ENCODE data around the gene RBM43.

Gene RBM43

DNA sequence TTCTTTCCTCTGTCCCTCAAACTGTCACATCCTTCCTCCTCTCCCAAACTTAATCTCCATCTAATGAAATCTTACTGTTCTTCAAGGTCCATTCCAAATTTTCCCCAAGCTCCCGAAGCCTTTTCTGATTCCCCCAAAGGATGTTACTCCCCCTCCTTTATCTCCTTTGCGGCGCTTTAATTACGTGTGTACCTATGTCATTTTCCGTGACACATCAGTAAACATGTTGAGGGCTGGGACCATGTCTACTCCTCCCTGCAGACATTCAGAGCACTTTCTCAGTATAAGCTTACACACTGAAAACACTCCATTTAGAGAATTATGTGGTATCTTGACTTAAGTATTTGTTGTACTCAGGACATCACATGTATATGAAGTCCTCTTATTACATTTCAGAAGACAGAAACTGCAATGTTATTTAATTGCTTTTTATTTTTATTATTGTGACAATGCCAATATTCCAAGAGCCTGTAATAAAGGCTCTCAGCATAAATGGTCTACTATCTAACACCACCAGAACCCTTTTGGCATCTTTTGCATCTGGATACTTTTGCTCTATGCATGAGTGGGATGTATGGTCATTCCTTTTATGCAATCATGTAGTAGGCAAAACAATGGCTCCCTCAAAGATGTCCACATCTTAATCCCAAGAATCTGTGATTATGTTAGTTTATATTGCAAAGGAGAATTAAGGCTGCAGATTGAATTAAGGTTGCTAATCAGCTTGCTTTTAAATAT, 26.0 kb upstream of the RBM43 start:
- Histone ChIP-seq H3K9me3 (ENCODE audit: low read length) (peaks cover 3% of the 10 kb centered on the region), H3K4me1 (ENCODE audit: insufficient read depth, low read length) (no peaks in the 10 kb centered on the region), H3K36me3 (ENCODE audit: insufficient read depth, low read length) (no peaks in the 10 kb centered on the region), H3K4me3 (ENCODE audit: low read length) (no peak overlapping the region), H3K27me3 (ENCODE audit: insufficient read depth, low read length) (no peaks in the 10 kb centered on the region), H2AFZ (ENCODE audit: low read depth, low read length) (no peak overlapping the region)

DNA sequence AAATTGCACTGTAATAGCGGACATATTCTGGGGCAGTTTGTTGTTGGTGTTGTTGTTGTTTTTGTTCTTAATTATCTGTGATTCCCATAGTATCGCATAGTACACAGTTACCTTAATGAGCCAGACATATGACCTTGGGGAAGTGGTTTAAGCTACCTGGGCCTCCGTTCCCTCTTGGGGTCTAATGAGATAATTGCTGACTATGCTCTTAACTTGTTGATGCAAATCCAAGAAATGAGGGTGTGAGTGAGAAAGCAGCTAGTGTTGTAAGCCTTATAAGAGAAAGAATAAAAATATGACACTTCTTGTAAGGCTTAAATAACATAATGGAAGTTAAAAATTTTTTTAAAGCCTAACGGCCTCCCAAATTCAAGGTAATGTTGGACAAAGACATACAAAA, 20.7 kb upstream of the RBM43 start:
- Histone ChIP-seq H3K4me3 (ENCODE audit: low read length) (no peak overlapping the region), H3K4me1 (ENCODE audit: insufficient read depth, low read length) (no peaks in the 10 kb centered on the region), H3K27me3 (ENCODE audit: insufficient read depth, low read length) (no peaks in the 10 kb centered on the region), H2AFZ (ENCODE audit: low read depth, low read length) (no peak overlapping the region), H3K36me3 (ENCODE audit: insufficient read depth, low read length) (no peaks in the 10 kb centered on the region), H3K9me3 (ENCODE audit: low read length) (peaks cover 1% of the 10 kb centered on the region)

DNA sequence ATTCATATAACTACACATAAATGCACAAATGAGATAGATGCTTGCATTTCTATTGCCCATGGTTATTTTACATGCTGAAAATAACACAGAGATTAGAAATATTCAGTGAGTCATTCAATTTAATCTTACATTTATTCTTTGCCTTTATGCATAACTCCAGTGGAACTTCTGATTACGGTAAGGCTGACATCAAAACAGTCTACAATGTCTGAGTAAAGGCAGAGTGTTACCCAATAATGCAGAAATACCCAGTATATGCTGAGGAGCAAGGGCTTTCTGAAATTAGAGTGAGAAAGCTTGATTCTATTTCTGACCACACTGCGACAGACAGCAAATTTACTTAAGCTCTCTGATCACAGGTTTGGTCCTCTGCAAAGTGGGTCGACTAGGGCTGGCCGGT, 18.6 kb upstream of the RBM43 start:
- H3K4me1 ChIP-seq (ENCODE audit: insufficient read depth, low read length): no peaks in the 10 kb centered on the region
- H3K27me3 ChIP-seq (ENCODE audit: insufficient read depth, low read length): no peaks in the 10 kb centered on the region
- no peaks in the 10 kb centered on the region for H3K36me3 ChIP-seq (ENCODE audit: insufficient read depth, low read length)
- no peak overlapping the region for H2AFZ ChIP-seq (ENCODE audit: low read depth, low read length)
- no peak overlapping the region for H3K4me3 ChIP-seq (ENCODE audit: low read length)
- no peaks in the 10 kb centered on the region for H3K9me3 ChIP-seq (ENCODE audit: low read length)

DNA sequence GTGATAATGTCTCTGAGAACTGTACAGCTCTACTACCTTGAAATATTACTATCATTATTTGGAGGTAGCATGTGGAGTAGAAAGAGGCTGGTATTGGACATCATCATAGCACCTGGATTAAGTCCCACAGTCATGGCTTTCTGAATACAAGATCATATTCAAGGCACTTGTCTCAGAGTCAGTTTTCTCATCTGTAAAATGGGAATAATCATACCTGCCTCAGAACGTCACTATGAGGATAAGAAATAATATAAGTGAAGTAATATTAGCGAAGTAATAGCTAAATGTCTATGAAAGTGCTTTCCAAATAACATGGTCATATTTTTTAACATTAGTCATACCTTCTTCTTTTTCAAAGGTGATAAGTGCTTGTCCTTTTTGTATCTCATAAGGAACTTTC, 16.8 kb upstream of the RBM43 start:
- H3K4me3 ChIP-seq (ENCODE audit: low read length): no peak overlapping the region
- H3K27me3 ChIP-seq (ENCODE audit: insufficient read depth, low read length): no peaks in the 10 kb centered on the region
- no peaks in the 10 kb centered on the region for H3K36me3 ChIP-seq (ENCODE audit: insufficient read depth, low read length)
- no peaks in the 10 kb centered on the region for H3K9me3 ChIP-seq (ENCODE audit: low read length)
- no peak overlapping the region for H2AFZ ChIP-seq (ENCODE audit: low read depth, low read length)
- no peaks in the 10 kb centered on the region for H3K4me1 ChIP-seq (ENCODE audit: insufficient read depth, low read length)

GRCh38 chr2:151277067-151277466, 15.4 kb upstream of the RBM43 start:
- no peaks in the 10 kb centered on the region for H3K27me3 ChIP-seq (ENCODE audit: insufficient read depth, low read length)
- H3K4me3 ChIP-seq (ENCODE audit: low read length): no peak overlapping the region
- no peaks in the 10 kb centered on the region for H3K4me1 ChIP-seq (ENCODE audit: insufficient read depth, low read length)
- H2AFZ ChIP-seq (ENCODE audit: low read depth, low read length): no peak overlapping the region
- H3K36me3 ChIP-seq (ENCODE audit: insufficient read depth, low read length): no peaks in the 10 kb centered on the region
- H3K9me3 ChIP-seq (ENCODE audit: low read length): no peaks in the 10 kb centered on the region

GRCh38 chr2:151275291-151275690, 13.6 kb upstream of the RBM43 start:
- H3K9me3 ChIP-seq (ENCODE audit: low read length): no peaks in the 10 kb centered on the region
- no peaks in the 10 kb centered on the region for H3K36me3 ChIP-seq (ENCODE audit: insufficient read depth, low read length)
- no peak overlapping the region for H3K4me3 ChIP-seq (ENCODE audit: low read length)
- no peak overlapping the region for H2AFZ ChIP-seq (ENCODE audit: low read depth, low read length)
- H3K27me3 ChIP-seq (ENCODE audit: insufficient read depth, low read length): no peaks in the 10 kb centered on the region
- no peaks in the 10 kb centered on the region for H3K4me1 ChIP-seq (ENCODE audit: insufficient read depth, low read length)

- Histone ChIP-seq H3K36me3 (ENCODE audit: insufficient read depth, low read length) (no peaks in the 10 kb centered on the region), H2AFZ (ENCODE audit: low read depth, low read length) (no peak overlapping the region), H3K4me1 (ENCODE audit: insufficient read depth, low read length) (no peaks in the 10 kb centered on the region), H3K4me3 (ENCODE audit: low read length) (no peak overlapping the region), H3K27me3 (ENCODE audit: insufficient read depth, low read length) (no peaks in the 10 kb centered on the region), H3K9me3 (ENCODE audit: low read length) (no peaks in the 10 kb centered on the region)
Measured at GRCh38 chr2:151271824-151272223, 10.2 kb upstream of the RBM43 start.

DNA sequence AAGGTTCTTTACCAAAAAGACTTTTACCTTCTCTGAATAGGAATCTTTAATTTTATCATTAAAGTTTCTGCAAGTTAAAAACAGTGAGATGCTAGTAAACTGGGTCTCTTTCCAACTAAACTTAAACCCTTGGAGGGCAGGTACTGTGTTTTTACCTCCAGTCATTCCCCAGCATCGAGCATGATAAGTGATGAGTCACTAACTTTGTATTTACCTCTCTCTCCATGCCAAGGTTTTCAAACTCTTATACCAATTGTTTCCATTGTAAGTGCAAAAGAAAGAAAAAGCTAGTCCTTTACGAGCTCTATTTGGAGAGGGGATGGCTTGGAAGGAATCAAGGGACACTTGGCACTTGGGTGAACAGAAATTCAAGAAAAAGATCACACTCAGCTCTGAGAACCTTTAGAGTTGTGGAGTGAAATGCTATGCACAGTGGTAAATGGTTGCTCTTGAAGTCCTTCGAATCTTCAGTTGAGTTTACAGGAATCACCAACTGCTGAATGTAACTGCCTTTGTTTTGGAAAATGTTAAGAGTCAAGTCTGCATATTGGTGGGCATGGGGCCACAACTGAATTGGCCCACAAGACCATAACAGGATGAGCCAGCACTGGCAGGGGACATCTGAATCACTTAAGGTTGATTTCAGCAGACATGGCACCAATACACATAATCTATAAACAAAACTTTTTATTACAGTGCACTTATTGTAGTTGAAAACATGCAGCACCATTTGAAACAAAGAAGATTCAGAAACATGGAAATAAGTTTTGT, 8.3 kb upstream of the RBM43 start:
- Histone ChIP-seq H3K4me3 (ENCODE audit: low read length) (no peak overlapping the region), H3K9me3 (ENCODE audit: low read length) (no peaks in the 10 kb centered on the region), H2AFZ (ENCODE audit: low read depth, low read length) (no peak overlapping the region), H3K4me1 (ENCODE audit: insufficient read depth, low read length) (no peaks in the 10 kb centered on the region), H3K36me3 (ENCODE audit: insufficient read depth, low read length) (no peaks in the 10 kb centered on the region), H3K27me3 (ENCODE audit: insufficient read depth, low read length) (no peaks in the 10 kb centered on the region)

GRCh38 chr2:151268085-151268484, 6.4 kb upstream of the RBM43 start:
- Histone ChIP-seq H3K36me3 (ENCODE audit: insufficient read depth, low read length) (no peaks in the 10 kb centered on the region), H3K4me3 (ENCODE audit: low read length) (no peak overlapping the region), H3K27me3 (ENCODE audit: insufficient read depth, low read length) (no peaks in the 10 kb centered on the region), H3K9me3 (ENCODE audit: low read length) (no peaks in the 10 kb centered on the region), H3K4me1 (ENCODE audit: insufficient read depth, low read length) (no peaks in the 10 kb centered on the region), H2AFZ (ENCODE audit: low read depth, low read length) (no peak overlapping the region)

DNA sequence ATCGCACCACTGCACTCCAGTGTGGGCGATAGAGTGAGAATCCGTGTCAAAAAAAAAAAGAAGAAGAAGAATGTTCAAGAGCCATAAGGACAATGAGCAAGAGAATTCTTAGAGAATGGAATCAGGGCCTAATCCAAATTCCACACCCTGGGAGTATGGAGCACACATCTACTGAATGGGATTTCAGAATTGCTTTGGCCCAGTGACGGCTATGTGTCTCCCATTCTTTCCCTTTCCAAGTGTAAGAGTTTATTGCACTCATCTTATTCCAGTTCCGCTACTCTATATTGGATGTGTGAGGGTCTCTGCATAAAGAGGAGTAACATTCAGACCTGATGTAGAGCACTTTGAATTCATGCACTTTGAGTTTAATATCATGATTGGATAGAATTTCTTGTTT, 5.9 kb upstream of the RBM43 start:
- H3K27me3 ChIP-seq (ENCODE audit: insufficient read depth, low read length): no peaks in the 10 kb centered on the region
- H3K9me3 ChIP-seq (ENCODE audit: low read length): no peaks in the 10 kb centered on the region

DNA sequence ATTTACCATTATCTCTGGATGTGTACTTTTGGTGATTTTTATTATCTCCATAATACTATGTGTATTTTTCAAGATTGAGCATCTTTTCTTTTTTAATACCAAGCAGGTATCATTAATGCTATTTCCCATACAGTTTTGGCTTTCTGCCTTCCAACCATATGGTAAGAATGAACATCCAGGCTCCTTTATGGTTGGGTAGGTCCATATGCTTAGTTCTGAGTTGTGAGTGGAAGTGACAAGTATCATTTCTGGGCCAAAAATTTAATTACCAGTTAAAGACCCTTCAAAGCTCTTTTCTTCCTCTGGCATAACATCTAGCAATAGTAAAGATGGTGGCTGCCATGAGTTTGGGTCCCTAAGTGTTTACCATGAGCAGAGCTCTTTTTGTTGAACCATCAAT, 4.3 kb upstream of the RBM43 start:
- no peaks in the 10 kb centered on the region for H3K9me3 ChIP-seq (ENCODE audit: low read length)
- no peak overlapping the region for H3K4me3 ChIP-seq (ENCODE audit: low read length)
- peaks cover 2% of the 10 kb centered on the region for H3K4me1 ChIP-seq (ENCODE audit: insufficient read depth, low read length)
- H2AFZ ChIP-seq (ENCODE audit: low read depth, low read length): no peak overlapping the region
- no peaks in the 10 kb centered on the region for H3K36me3 ChIP-seq (ENCODE audit: insufficient read depth, low read length)
- no peaks in the 10 kb centered on the region for H3K27me3 ChIP-seq (ENCODE audit: insufficient read depth, low read length)

More for the DNA sequence above, 5.9 kb upstream of the RBM43 start:
- Histone ChIP-seq H3K4me3 (ENCODE audit: low read length) (no peak overlapping the region), H3K36me3 (ENCODE audit: insufficient read depth, low read length) (no peaks in the 10 kb centered on the region), H2AFZ (ENCODE audit: low read depth, low read length) (no peak overlapping the region), H3K4me1 (ENCODE audit: insufficient read depth, low read length) (no peaks in the 10 kb centered on the region)

DNA sequence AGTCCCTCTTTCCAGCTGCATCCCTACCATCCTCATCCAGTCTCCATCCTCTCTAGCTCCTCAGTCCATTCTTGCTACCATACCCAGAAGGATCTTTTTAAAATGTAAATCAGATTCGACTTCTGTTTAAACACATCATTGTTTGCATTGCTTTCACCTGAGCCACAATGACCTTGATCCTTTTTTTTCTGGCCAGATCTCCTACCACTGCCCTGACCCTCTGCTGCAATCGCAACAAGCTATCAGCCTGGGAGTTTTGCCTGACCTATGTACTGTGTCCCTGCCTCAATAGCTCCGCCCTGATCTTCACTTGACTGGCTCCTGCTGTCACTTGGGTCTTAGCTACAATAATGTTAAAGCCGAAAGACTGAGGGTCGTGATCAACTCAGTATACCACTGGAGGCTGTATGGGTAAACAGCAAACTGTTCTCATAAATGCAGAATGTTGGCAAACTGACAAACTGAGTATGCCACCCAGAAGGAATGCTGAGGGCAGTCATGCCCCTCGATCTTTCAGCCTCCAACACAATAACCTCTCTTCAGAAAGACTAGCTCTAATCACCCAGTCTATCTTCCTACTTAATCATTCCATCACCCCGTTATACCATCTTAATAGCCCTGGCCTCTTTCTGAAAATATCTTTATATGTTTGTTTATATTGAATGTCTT, 2.6 kb upstream of the RBM43 start:
- Histone ChIP-seq H3K27me3 (ENCODE audit: insufficient read depth, low read length) (no peaks in the 10 kb centered on the region), H3K4me3 (ENCODE audit: low read length) (no peak overlapping the region), H2AFZ (ENCODE audit: low read depth, low read length) (no peak overlapping the region), H3K9me3 (ENCODE audit: low read length) (no peaks in the 10 kb centered on the region), H3K4me1 (ENCODE audit: insufficient read depth, low read length) (peaks cover 2% of the 10 kb centered on the region), H3K36me3 (ENCODE audit: insufficient read depth, low read length) (no peaks in the 10 kb centered on the region)

- Histone ChIP-seq H3K36me3 (ENCODE audit: insufficient read depth, low read length) (no peaks in the 10 kb centered on the region), H3K27me3 (ENCODE audit: insufficient read depth, low read length) (no peaks in the 10 kb centered on the region), H3K9me3 (ENCODE audit: low read length) (no peaks in the 10 kb centered on the region), H2AFZ (ENCODE audit: low read depth, low read length) (no peak overlapping the region), H3K4me1 (ENCODE audit: insufficient read depth, low read length) (peaks cover 2% of the 10 kb centered on the region), H3K4me3 (ENCODE audit: low read length) (no peak overlapping the region)
Measured at GRCh38 chr2:151262629-151263028, 966 bp upstream of the RBM43 start.
